Subcutaneous adipose tissue (tissue), 4 donors: Measurements from ENCODE around the gene RAVER2. TPM values are rescaled to one million over a fixed set of nuclear protein-coding genes. Genes with fewer than 3 reads are reported as not detected.

ENCODE experiments used
- total RNA-seq, 4 donors: library from RNA; depleted of rRNA; stranded (reverse); fragments of >200 nt; gene quantifications; one replicate each; pipeline ENCODE4 v1.1.0, GENCODE V29; 2016
- TF ChIP-seq, protein P1 (sequence below): fragments of 450-650 bp; IDR thresholded peaks from one replicate; pipeline ENCODE4 v1.5.1; 2016; ENCODE audit warnings: low read depth, mild to moderate bottlenecking, control low read depth, antibody characterized with exemption, moderate library complexity

Gene RAVER2
- total RNA-seq, 4 donors from 2014 or later = 6.4 to 11.5 (median 8.6) TPM

DNA sequence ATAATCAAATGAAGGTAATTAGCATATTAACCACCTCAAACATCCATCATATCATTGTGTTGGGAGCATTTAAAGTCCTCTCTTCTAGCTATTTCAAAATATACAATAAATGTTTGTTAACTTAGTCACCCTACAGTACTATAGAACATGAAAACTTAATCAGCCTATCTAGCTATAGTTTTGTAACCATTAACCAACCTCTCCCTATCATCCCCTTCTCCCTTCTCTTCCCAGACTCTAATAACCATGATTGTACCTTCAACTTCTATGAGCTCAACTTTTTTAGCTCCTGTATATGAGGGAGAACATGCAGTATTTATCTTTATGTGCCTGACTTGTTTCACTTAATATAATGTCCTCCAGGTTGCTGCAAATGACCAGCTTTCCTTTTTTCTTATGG is 54.0 kb downstream of the RAVER2 start:
- TF ChIP-seq, protein P1, sequence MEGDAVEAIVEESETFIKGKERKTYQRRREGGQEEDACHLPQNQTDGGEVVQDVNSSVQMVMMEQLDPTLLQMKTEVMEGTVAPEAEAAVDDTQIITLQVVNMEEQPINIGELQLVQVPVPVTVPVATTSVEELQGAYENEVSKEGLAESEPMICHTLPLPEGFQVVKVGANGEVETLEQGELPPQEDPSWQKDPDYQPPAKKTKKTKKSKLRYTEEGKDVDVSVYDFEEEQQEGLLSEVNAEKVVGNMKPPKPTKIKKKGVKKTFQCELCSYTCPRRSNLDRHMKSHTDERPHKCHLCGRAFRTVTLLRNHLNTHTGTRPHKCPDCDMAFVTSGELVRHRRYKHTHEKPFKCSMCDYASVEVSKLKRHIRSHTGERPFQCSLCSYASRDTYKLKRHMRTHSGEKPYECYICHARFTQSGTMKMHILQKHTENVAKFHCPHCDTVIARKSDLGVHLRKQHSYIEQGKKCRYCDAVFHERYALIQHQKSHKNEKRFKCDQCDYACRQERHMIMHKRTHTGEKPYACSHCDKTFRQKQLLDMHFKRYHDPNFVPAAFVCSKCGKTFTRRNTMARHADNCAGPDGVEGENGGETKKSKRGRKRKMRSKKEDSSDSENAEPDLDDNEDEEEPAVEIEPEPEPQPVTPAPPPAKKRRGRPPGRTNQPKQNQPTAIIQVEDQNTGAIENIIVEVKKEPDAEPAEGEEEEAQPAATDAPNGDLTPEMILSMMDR = no peak

DNA sequence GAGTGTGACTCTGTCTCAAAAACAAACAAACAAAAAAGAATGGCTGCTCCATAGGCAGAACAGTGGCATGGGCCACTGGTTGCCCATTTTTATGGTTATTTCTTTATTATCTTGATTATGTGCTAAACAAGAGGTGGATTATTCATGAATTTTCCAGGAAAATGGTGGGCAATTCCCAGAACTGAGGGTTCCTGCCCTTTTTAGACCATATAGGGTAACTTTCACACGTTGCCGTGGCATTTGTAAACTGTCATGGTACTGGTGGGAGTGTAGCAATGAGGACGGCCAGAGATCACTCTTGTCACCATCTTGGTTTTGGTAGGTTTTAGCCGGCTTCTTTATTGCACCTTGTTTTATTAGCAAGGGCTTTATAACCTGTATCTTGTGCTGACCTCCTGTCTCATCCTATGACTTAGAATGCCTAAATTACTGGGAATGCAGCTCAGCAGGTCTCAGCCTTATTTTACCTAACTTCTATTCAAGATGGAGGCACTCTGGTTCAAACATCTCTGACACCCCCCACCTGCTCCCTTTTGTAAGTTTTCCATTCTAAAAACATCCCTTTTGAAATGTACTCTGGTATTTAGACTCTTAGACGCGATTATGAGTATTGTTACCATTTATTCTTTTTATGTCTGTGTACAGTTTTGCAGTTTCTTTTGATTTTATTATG is 57.1 kb downstream of the RAVER2 start:
- TF ChIP-seq, protein P1 = no peak

DNA sequence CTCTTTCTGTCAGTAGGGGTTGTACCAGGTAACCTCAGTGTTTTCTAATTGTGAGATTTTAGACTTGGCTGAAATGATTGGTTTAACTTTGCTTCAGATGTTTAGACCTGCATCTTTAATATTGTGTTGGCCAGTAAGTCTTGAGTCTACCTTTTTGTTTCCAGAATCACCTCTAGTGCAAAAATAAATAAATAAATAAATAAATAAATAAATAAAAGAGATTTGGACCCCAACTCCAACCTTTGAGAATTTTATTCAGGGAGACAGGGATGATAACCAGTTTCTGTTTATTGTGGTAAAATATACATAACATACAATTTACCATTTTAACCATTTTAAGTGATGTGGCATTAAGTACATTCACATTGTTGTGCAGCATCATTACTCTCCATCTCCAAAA is 64.4 kb downstream of the RAVER2 start:
- TF ChIP-seq, protein P1 = no peak

DNA sequence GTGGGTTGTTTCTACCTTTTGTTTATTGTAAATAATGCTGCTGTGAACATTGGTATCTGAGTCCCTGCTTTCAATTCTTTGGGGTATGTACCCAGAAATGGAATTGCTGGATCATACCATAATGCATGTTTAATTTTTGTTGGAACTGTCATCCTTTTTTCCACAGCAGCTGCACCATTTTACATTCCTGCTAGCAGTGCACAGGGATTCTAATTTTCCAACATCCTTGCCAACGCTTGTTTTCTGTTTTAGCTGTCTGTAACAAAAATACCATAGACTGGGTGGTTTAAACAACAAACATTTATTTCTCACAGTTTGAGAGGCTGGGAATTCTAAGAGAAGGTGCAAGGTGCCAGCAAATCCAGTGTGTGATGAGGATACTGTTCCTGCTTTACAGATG is 65.1 kb downstream of the RAVER2 start:
- TF ChIP-seq, protein P1 = no peak

DNA sequence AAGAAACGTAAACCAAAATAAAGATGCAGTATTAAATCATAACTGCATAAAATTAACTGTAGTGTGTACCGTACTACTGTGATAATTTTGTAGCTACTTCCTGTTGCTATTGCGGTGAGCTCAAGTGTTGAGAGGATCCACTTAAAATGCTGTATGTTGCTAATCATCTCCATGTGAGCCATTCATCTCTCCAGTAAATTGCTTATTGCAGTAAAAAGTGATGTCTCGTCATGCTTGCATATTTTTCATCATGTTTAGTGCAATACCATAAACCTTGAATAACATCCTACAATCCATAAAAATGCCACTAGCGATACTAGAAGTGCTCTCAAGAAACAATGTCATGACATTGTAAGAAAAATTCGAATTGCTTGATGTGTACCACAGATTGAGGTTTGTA is 66.3 kb downstream of the RAVER2 start:
- TF ChIP-seq, protein P1 = no peak

DNA sequence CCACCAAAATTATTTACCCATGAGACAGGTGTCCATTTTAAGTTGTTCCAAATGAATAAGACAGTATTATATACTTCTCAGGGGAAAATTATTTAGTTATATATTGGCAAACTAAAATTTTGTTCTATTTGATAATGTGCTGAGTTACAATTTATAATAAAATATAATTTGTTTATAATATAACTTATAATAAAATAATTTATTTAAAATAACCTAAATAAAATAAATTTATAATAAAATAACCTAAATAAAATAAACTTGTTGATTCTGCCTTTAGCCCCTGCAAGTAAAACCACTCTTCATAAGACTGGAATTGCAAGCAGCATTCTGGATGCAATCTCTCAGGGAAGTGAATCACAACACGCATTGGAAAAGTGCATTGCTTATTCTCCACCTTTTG is 69.6 kb downstream of the RAVER2 start:
- TF ChIP-seq, protein P1 = no peak

DNA sequence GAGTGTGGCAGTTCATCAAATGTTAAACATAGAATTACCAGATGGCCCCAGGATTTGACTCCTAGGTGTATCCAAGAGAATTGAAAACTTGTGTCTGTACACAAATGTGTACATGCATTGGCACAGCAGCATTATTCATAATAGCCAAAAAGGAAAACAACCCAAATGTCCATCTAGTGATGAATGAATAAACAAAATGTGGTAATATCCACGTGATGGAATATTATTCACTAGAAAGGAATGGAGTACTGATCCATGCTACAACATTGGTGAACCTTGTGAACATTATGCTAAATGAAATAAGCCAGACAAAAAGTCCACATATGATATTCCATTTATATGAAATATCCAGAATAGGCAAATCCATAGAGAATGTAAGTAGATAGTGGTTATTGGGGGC is 77.7 kb downstream of the RAVER2 start:
- TF ChIP-seq, protein P1 = no peak
